Stimulated activated CD4-positive, alpha-beta T cell treated with anti-CD3 and anti-CD28 coated beads, Interleukin-12 subunit alpha, Interleukin-12 subunit beta, amount 100 ng/mL, for 48 hours (primary cell): ENCODE data around the gene CYP11A1.

ENCODE experiments used
- DNase-seq, 3 donors: peaks; one replicate each; pipeline ENCODE4 v3.0.0-alpha.2; 2020; ENCODE audit warnings: low read depth in 2 of 3, low spot score in 1 of 3

CYP11A1 gene

GRCh38 chr15:74305687-74306086 is 61.8 kb downstream of the CYP11A1 start:
- no peak for DNase-seq

DNA sequence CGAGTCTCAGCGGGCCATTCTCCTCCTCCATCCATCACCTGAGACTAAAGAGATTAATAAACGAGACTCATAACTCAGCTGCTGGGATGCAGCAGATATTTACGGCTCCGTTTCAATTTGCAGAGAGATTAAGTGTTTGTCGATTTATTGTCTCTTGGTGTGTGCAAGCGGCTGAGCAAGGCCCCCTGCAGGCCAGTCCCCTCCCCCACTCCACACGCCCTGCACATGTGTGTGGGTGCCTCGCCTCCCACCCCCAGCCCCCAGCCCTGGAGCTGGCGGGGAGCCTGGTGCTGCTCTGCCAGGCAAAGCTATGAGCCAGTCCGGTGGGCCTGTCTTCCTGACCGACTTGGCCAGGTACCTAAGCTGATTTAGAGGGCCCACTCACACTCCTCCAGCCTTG is 63.0 kb downstream of the CYP11A1 start:
- DNase-seq: no peak

DNA sequence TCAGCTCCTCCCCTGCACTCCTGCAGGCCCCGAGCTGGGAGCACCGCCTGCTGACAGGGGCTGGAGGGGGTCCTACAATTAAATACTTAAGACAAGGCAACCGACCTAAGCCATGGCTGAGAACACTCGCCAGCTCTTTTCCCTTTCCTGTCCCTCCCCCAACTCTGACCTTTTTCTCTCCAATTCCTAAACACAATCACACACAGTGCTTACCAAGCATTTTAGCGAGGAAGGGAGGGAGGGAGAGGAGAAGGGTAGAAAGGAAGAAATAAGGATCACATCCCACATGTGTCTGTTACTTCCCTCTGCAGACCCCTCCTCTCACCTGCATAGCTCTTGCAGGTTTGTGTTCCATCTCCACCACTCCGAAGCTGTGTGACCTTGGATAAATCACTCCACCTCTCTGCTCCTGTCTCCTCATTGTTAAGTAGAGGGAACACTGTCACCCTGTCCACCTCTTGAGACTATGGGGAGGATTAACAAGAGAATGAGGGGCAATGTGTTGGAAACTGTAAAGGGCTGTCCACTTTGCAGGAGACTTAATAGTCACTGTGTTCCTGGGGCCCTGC is 63.6 kb downstream of the CYP11A1 start:
- no peak for DNase-seq

GRCh38 chr15:74302821-74303359 is 64.6 kb downstream of the CYP11A1 start:
- peak in 1 of 3 donors; percentile 26 for DNase-seq

DNA sequence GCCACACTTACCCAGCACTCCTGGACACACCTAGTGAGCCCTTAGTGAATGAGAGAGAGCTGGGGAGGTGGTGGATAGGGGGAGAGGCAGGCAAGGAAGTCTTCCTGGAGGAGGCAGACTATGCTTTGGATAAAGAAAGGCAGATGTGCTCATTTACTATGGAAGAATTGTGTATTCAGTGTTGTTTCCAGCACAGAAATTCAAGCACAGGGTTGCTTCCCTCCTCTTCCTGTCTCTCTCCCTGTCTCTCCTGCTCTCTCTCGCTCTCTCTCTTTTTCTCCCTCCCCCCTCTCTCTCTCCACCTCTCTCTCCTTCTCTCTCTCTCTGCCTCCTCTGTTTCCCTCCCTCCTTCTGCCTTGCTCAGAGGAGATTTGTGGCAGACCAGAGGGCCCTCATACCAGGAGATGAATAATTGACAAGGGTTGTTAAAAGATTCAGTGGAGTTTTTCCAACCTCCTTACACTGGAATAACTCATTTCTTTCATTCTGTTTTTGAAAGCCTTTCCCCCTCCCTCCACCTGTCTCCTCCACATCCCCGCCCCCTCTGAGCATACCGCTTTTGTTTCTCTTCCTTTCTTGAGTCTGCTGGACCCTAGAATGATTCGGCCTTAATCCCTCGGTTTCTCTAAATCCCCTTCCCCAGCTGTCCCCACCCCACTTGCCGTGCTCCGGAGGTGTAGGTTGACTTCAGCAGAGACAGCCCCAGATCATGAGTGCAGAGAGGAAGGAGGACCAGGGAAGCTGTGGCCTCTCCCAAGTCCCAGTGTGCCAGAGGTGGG is 65.7 kb downstream of the CYP11A1 start:
- no peak for DNase-seq

- DNase-seq: no peak
These were observed 67.2 kb downstream of the CYP11A1 start for GRCh38 chr15:74300057-74300795.

GRCh38 chr15:74297887-74298286 is 69.6 kb downstream of the CYP11A1 start:
- no peak for DNase-seq

DNA sequence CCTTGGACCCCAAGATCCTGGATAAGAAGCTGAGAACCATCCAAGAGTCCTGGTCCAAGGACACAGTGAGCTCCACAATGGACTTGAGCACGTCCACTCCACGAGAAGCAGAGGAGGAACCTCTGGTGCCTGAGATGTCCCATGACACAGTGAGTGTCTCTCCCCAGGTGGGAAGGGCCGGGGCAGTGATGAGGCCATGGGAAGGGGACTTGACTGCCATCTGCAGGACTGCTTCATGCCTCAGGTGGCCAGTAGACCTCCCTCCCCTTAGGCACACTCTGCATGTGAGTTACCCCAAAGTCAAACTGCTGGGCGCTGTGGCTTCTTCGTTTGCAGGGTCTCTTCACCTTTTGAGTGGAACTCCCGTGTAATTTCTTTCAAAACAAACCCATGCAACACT is 71.6 kb downstream of the CYP11A1 start:
- DNase-seq: no peak

DNA sequence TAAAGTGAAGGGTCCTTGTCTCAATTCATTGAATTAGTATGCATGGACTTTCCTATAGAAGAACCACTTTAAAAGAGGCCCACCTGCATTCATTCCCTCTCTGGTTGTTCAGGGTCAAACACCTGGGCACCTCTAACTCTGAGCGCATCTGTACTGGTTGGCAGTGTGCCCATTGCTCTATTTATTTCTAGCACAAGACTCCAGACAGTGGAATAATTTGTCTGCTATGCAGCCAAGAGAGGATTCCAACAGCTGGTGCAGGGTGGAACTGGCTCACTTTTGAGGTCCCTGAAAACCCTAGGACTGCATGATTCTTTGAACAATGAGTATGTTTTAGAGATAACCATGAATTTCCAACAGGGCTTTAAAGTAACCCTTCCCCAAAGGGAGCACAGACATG is 73.4 kb downstream of the CYP11A1 start:
- no peak for DNase-seq

DNA sequence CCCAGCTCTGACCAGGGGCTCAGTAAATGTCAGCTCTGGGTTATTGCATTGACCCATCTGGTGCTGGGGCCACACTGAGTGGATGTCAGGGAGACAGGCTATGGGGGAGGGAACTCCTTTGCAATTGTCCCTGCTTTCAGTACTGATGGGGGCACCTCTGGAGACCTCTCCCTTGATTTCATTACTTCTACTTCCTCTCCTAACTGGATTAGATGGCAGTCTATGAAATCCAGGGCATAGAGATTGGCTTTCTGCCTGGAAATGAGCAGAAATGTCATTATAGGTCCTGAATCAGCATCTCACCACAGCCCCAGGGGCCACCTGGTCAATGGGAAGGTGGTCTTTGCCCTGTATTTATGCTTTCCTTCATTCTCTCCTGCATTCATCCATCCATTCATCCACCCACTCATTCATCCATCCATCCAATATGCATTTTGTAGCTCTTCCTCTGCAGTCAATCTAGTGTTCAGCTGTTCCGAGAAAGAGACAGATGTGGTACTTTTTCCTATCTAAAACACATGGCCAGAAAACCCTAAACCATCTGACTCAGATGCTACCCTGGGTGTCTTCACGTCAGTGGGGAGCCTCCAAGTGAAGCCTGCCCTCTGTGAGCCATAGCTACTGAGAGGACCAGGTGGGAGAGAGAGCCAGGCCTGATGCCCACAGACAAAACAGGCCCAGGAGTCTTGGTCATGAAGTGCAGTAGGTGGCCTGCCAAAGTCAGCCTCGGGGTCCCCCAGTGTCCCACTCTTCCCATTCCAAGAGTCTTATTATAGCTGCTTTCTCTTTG is 74.2 kb downstream of the CYP11A1 start:
- no peak for DNase-seq

- DNase-seq: peak; percentile 67 to 80 (median 70)
These were observed 76.1 kb downstream of the CYP11A1 start for GRCh38 chr15:74291101-74292071.

DNA sequence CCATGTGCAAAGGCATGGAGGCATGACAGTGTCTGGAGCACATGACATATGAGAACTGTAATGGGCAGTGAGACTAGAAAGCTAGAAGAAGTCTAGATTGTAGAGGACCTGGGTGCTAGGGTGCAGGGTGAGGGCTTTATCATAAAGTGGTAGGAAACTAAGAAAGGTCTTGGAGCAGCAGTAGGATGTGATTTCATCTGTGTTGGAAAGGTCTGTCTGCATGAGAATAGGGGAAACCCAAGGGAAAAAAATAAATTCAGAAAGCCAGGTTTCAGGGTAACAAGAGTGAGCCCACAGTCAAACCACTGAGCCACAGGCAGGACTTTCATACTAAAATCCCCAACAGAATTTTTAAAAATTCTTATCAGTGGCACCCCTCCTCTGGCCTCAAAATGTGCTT is 76.8 kb downstream of the CYP11A1 start:
- DNase-seq: no peak

DNA sequence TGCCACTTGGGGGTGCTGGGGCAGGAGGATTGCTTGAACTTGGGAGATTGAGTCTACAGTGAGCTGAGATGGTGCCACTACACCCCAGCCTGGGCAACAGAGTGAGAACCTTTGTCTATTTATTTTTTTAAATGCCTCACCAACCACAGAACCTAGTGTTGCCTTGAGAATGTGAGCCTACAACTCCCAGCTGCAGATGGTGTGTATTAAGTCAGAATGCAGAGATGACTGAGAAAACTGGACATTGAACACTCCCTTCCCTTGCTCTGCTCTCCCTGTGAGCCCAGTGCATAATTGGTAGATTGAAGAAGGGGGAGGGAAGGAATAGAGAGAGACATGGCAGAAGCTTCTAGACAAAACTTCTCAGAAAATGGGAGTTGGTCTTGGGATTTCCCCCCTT is 77.8 kb downstream of the CYP11A1 start:
- no peak for DNase-seq
